ENCODE results near the gene HNRNPCL1.
"Not testable (repeated sequence)": the region's sequence is repeated elsewhere in the genome, so short reads cannot be mapped to it uniquely, and the experiment has no call there.

Gene HNRNPCL1

DNA sequence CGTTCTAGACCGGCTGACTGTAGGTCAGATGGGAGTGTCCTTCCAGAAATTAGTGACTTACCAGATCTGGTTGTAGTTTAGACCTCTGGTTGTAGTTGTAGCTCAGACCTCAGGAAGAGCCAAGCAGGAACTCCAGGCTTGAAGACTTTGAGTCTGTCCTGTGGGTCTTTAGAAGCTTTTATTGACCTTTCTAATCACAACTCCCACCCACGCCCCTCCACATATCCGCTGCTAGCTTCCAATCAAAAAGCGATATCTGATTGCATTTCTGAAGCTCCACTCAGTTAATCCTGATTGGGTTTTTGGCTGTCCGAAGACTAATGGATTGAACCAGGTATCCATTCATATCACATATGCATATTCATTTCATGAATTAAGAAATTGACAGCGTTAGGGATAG, at the start of gene HNRNPCL1:
Gene HNRNPCL1 (minus strand): TSS at position 101 of the 400 bp plus-strand sequence. CDS start 431 bp downstream, outside the sequence.
- not testable (repeated sequence) for H3K4me3 ChIP-seq (replicated peaks; ENCODE audit: low read depth, low read length); DNase-seq (ENCODE audit: extremely low read depth, low read depth)

DNA sequence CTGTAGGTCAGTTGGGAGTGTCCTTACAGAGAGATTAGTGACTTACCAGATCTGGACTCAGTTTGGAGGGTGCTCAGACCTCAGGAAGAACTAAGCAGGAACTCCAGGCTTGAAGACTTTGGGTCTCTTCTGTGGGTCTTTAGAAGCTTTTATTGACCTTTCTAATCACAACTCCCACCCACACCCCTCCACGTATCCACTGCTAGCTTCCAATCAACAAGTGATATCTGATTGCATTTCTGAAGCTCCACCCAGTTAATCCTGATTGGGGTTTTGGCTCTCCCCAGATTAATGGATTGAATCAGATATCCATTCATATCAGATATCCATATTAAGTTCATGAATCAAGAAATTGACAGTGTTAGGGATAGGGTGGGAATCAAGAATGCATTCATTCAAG, 49.6 kb upstream of the HNRNPCL1 start, which contains the start of gene PRAMEF10:
Gene PRAMEF10 (minus strand): TSS at position 101 of the 400 bp plus-strand sequence. CDS start 2,423 bp downstream, outside the sequence.
- not testable (repeated sequence) for DNase-seq (ENCODE audit: extremely low read depth, low read depth)

DNA sequence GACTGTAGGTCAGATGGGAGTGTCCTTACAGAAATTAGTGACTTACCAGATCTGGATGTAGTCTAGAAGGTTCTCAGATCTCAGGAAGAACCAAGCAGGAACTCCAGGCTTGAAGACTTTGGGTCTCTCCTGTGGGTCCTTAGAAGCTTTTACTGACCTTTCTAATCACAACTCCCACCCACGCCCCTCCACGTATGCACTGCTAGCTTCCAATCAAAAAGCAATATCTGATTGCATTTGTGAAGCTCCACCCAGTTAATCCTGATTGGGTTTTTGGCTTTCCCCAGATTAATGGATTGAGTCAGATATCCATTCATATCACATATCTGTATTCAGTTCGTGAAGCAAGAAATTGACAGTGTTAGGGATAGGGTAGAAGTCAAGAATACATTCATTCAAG, 37.6 kb upstream of the HNRNPCL1 start, which contains the start of gene PRAMEF4:
Gene PRAMEF4 (minus strand): TSS at position 101 of the 400 bp plus-strand sequence. CDS start 2,807 bp downstream, outside the sequence.
- not testable (repeated sequence) for DNase-seq (ENCODE audit: extremely low read depth, low read depth)

More for the DNA sequence above, 49.6 kb upstream of the HNRNPCL1 start, which contains the start of gene PRAMEF10:
- H3K4me3 ChIP-seq (replicated peaks; ENCODE audit: low read depth, low read length), result not testable (repeated sequence)

DNA sequence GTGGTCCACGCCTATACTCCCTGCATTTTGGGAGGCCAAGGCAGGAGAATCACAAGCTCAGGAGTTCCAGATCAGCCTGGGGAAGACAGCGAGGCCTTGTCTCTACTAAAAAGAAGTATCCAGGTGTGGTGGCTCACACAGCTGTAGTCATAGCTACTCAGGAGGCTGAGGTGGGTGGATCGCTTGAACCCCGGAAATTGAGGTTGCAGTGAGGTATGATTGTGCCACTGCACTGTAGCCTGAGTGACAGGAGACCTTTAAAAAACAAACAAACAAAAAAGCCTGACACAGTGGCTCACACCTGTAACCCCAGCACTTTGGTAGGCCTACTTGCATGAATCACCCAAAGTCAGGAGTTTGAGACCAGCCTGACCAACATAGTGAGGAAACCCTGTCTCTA, 29.9 kb upstream of the HNRNPCL1 start:
- DNase-seq (ENCODE audit: extremely low read depth, low read depth); H3K4me3 ChIP-seq (replicated peaks; ENCODE audit: low read depth, low read length): not testable (repeated sequence)

More for the DNA sequence above, 37.6 kb upstream of the HNRNPCL1 start, which contains the start of gene PRAMEF4:
- not testable (repeated sequence) for H3K4me3 ChIP-seq (replicated peaks; ENCODE audit: low read depth, low read length)

DNA sequence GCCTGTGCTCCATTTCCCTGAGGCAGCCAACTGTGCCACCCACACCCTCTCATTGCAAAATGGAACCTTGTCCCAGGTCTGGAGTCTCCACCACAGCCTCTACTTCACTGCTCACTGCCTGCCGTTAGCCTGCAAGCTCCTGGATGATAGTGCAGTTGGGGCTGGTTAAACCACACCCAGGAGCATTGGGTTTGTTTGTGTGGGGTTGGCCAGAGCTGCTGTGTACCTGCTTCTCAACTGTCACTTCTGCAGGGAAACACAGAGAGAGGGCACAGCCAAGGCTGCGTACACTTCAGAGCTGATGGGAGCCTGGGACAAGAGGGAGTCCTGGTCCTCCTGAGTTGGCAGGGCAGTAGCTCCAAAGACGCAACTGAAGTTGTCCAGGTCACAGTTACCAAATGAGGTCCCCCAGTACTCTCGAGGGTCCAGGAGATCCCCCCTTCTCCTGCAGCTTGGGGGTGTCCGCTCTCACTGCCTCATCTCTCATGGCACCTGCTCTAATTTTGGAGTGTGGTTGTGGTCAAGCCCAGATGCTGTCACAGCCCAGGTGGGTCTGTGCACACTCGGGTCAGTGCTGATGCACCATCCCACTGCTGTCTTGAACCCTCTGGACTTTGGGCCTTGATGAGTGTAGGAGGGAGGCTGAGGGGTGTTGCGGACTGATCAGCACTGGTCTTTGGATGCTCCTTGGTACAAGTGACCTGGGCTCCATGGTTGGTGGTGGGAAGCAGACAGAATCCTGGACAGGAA, 14.8 kb upstream of the HNRNPCL1 start:
- not testable (repeated sequence) for DNase-seq (ENCODE audit: extremely low read depth, low read depth); H3K4me3 ChIP-seq (replicated peaks; ENCODE audit: low read depth, low read length)

DNA sequence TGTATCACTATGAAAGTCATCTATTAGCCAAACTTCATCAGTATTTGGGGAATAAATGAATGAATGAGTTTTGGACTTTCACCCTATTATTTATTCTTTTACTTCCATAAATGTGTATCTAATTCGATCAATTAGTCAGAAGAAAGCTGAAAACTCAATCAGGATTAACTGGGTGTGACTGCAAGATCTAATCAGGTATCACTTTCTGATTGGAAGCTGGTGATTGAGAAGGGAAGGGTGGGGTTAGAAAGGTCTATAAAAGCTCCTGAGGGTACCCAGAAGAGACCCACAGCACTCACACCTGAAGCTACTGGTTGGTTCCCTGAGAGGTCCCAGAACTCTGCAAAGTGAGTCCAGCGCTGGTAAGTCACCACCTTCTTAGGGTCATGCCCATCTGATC, 8.3 kb upstream of the HNRNPCL1 start, which contains the start of gene PRAMEF2:
Gene PRAMEF2 (plus strand): TSS at position 301 of the 400 bp plus-strand sequence. CDS start 1,924 bp downstream, outside the sequence.
- not testable (repeated sequence) for H3K4me3 ChIP-seq (replicated peaks; ENCODE audit: low read depth, low read length); DNase-seq (ENCODE audit: extremely low read depth, low read depth)

DNA sequence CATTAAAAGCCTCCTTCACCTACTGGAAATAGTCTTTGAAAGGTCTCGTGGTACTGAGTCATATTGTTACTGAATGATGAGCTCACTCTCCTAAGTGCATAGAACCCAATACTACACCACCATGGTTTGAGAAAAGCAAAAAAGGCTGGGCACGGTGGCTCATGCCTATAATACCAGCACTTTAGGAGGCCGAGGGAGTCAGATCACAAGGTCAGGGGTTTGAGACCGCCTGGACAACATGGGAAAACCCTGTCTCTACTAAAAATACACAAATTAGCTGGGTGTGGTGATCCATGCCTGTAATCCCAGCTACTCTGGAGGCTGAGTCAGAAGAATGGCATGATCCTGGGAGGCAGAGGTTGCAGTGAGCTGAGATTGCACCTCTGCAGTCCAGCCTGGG, 3.3 kb upstream of the HNRNPCL1 start:
- no peak overlapping the region for H3K4me3 ChIP-seq (replicated peaks; ENCODE audit: low read depth, low read length)
- TF ChIP-seq, protein P1, sequence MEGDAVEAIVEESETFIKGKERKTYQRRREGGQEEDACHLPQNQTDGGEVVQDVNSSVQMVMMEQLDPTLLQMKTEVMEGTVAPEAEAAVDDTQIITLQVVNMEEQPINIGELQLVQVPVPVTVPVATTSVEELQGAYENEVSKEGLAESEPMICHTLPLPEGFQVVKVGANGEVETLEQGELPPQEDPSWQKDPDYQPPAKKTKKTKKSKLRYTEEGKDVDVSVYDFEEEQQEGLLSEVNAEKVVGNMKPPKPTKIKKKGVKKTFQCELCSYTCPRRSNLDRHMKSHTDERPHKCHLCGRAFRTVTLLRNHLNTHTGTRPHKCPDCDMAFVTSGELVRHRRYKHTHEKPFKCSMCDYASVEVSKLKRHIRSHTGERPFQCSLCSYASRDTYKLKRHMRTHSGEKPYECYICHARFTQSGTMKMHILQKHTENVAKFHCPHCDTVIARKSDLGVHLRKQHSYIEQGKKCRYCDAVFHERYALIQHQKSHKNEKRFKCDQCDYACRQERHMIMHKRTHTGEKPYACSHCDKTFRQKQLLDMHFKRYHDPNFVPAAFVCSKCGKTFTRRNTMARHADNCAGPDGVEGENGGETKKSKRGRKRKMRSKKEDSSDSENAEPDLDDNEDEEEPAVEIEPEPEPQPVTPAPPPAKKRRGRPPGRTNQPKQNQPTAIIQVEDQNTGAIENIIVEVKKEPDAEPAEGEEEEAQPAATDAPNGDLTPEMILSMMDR (IDR thresholded peaks at IDR 0.05; ENCODE audit: low read depth, low read length, missing control alignments), result no peak
- DNase-seq (ENCODE audit: extremely low read depth, low read depth), result no peak

DNA sequence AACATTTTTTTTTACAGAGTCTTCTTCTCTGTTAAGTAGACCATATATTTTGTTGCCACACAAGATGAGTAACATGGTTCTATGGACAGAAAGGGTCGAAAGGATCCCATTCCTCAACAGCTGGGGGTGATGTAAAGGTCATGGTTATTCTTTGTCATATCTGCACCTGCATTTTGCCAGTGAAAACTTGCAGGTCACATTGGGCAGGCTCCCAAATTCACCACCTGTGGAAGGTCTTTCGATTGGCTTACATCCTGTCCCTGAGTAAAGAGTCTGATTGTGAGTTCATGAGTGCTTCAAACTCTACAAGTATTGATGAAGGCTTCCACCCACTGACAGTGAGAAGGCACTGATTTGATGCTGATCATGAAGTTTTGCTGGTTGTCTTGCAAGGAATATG, 15.3 kb downstream of the HNRNPCL1 start:
- H3K4me3 ChIP-seq (replicated peaks; ENCODE audit: low read depth, low read length); DNase-seq (ENCODE audit: extremely low read depth, low read depth): not testable (repeated sequence)

DNA sequence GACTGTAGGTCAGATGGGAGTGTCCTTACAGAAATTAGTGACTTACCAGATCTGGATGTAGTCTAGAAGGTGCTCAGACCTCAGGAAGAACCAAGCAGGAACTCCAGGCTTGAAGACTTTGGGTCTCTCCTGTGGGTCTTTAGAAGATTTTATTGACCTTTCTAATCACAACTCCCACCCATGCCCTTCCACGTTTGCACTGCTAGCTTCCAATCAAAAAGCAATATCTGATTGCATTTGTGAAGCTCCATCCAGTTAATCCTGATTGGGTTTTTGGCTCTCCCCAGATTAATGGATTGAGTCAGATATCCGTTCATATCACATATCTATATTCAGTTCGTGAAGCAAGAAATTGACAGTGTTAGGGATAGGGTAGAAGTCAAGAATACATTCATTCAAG, 17.2 kb downstream of the HNRNPCL1 start, which contains the start of gene PRAMEF11:
Gene PRAMEF11 (minus strand): TSS at position 101 of the 400 bp plus-strand sequence. CDS start 2,621 bp downstream, outside the sequence.
- DNase-seq (ENCODE audit: extremely low read depth, low read depth); H3K4me3 ChIP-seq (replicated peaks; ENCODE audit: low read depth, low read length): not testable (repeated sequence)

DNA sequence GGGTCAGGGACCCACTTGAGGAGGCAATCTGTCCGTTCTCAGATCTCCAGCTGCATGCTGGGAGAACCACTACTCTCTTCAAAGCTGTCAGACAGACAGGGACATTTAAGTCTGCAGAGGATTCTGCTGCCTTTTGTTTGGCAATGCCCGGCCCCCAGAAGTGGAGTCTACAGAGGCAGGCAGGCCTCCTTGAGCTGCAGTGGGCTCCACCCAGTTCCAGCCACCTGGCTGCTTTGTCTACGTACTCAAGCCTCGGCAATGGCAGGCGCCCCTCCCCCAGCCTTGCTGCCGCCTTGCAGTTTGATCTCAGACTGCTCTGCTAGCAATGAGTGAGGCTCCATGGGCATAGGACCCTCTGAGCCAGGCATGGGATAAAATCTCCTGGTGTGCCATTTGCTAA, 29.5 kb downstream of the HNRNPCL1 start:
- DNase-seq (ENCODE audit: extremely low read depth, low read depth); H3K4me3 ChIP-seq (replicated peaks; ENCODE audit: low read depth, low read length): not testable (repeated sequence)

DNA sequence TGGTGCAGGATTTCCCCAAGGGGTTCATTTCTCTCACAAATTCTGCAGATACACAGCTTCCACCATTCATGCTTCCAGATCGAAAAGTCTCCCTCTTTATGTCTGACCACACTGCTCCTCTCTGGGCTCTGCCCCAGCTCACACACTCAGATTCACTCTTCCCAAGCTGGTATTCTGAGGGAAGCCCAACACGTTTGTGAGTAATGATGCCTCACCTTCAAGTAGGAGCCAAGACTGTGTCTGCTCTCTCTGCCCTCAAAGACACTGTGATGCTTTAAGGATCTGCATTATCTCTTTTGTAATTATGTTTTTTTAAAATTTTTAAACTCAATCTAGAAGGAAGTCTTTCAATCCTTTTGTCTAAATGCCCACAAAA, 37.1 kb downstream of the HNRNPCL1 start:
- no peak overlapping the region for H3K4me3 ChIP-seq (replicated peaks; ENCODE audit: low read depth, low read length)
- TF ChIP-seq, protein P1 (IDR thresholded peaks at IDR 0.05; ENCODE audit: low read depth, low read length, missing control alignments), result no peak
- no peak for DNase-seq (ENCODE audit: extremely low read depth, low read depth)
